Right lobe of liver (tissue), 4 donors: ENCODE measurements around the gene ZNF785.

Source experiments
- POLR2A ChIP-seq: fragments of 450-650 bp; IDR thresholded peaks from one replicate; pipeline ENCODE4 v1.6.1; 2017; ENCODE audit warnings: antibody characterized with exemption, mild to moderate bottlenecking
- TF ChIP-seq, protein P1 (sequence below), 4 donors: fragments of 200-600 bp in 3 of 4; fragments of 450-650 bp in 1 of 4; IDR thresholded peaks; one replicate each; pipeline versions ENCODE4 v1.5.1 to v1.8.0; 2016 to 2022; ENCODE audit warnings: antibody characterized with exemption in 4 of 4, mild to moderate bottlenecking in 2 of 4
- donor health status: DM: no; HTN: no; CAD: no.
- donor health status: DM: no; HTN: no; CAD: no.
- donor health status: DM: no; HTN: yes; CAD: no.

DNA sequence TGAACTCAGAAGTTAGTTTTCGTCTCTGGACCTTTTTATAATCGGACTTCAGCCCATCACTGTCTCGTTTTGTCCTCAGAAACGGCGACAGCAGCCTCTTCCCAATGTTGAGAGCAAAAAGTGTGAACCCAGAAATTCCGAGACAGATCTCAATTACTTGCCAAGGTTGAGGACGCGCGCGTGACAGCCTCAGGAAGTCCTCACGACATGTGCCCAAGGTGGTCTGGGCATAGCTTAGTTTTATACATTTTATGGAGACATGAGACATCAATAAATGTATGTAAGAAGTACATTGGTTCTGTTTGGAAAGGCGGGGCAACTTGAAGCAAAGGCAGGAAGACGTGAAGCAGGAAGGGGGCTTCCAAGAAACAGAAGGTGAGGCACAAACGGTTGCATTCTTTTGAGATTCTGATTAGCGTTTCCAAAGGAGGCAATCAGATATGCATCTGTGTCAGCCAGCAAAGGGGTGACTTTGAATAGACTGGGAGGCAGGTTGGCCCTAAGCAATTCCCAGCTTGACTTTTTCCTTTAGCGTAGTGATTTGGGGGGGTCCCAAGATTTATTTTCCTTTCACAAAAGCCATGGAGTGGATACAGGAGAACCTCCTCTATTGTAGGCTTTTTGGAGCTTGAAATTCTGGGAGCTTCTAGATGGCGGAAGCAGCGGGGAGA lies 50.3 kb downstream of the ZNF785 start:
- TF ChIP-seq, protein P1, sequence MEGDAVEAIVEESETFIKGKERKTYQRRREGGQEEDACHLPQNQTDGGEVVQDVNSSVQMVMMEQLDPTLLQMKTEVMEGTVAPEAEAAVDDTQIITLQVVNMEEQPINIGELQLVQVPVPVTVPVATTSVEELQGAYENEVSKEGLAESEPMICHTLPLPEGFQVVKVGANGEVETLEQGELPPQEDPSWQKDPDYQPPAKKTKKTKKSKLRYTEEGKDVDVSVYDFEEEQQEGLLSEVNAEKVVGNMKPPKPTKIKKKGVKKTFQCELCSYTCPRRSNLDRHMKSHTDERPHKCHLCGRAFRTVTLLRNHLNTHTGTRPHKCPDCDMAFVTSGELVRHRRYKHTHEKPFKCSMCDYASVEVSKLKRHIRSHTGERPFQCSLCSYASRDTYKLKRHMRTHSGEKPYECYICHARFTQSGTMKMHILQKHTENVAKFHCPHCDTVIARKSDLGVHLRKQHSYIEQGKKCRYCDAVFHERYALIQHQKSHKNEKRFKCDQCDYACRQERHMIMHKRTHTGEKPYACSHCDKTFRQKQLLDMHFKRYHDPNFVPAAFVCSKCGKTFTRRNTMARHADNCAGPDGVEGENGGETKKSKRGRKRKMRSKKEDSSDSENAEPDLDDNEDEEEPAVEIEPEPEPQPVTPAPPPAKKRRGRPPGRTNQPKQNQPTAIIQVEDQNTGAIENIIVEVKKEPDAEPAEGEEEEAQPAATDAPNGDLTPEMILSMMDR (IDR thresholded peaks at IDR 0.05) = no peak
- TF ChIP-seq POLR2A = no peak
